Spleen (tissue), 11 donors: Measurements from ENCODE around the gene UTS2B. TPM values are rescaled to one million over a fixed set of nuclear protein-coding genes. Genes with fewer than 3 reads are reported as not detected.

Experiments used
- DNase-seq: peaks from one replicate; pipeline ENCODE4 v3.0.0-alpha.2; 2020
- H3K27ac ChIP-seq, 8 donors: fragments of 200-600 bp; sonication (generic) in 7 of 8; 1 replicate in 4 of 8; 2 replicates in 4 of 8; pipeline versions ENCODE4 v1.5.0 to v1.8.0; 2016 to 2021; ENCODE audit warnings: inconsistent platforms in 4 of 8, mild to moderate bottlenecking in 4 of 8, moderate library complexity in 1 of 8
- H3K27me3 ChIP-seq, 7 donors: fragments of 200-600 bp; sonication (generic) in 6 of 7; replicated peaks in 1 of 7; 1 replicate in 4 of 7; 2 replicates in 3 of 7; pipeline versions ENCODE4 v1.5.0 to v1.8.0; 2016 to 2021; ENCODE audit warnings: inconsistent platforms in 3 of 7, mild to moderate bottlenecking in 1 of 7
- H3K36me3 ChIP-seq, 6 donors: fragments of 200-600 bp; sonication (generic) in 5 of 6; 1 replicate in 4 of 6; 2 replicates in 2 of 6; pipeline versions ENCODE4 v1.5.0 to v1.8.0; 2016 to 2021; ENCODE audit warnings: inconsistent platforms in 2 of 6
- H3K4me1 ChIP-seq, 6 donors: fragments of 200-600 bp; sonication (generic) in 5 of 6; 1 replicate in 3 of 6; 2 replicates in 3 of 6; pipeline versions ENCODE4 v1.5.0 to v1.8.0; 2016 to 2021; ENCODE audit warnings: inconsistent platforms in 3 of 6
- H3K4me3 ChIP-seq, 8 donors: fragments of 200-600 bp; sonication (generic) in 7 of 8; 1 replicate in 4 of 8; 2 replicates in 4 of 8; pipeline versions ENCODE4 v1.5.0 to v1.8.0; 2016 to 2021; ENCODE audit warnings: inconsistent platforms in 4 of 8, mild to moderate bottlenecking in 4 of 8, moderate library complexity in 2 of 8
- H3K9me3 ChIP-seq, 8 donors: fragments of 200-600 bp; sonication (generic) in 7 of 8; 1 replicate in 4 of 8; 2 replicates in 4 of 8; pipeline versions ENCODE4 v1.5.0 to v1.8.0; 2016 to 2021; ENCODE audit warnings: inconsistent platforms in 4 of 8
- CTCF ChIP-seq, 11 experiments: fragments of 200-600 bp in 7 of 11; fragments of 450-650 bp in 4 of 11; sonication (generic) in 4 of 11; IDR thresholded peaks in 8 of 11; conservative IDR thresholded peaks in 3 of 11; 1 replicate in 7 of 11; 2 replicates in 4 of 11; pipeline versions ENCODE4 v1.4.0 to v1.8.0; 2016 to 2021; ENCODE audit warnings: antibody characterized with exemption in 11 of 11, inconsistent platforms in 4 of 11, mild to moderate bottlenecking in 1 of 11
- POLR2A ChIP-seq, 3 donors: fragments of 450-650 bp; IDR thresholded peaks; one replicate each; pipeline ENCODE4 v1.5.1; 2017; ENCODE audit warnings: antibody characterized with exemption in 3 of 3, mild to moderate bottlenecking in 1 of 3
- POLR2AphosphoS5 ChIP-seq, 3 donors: sonication (generic); formaldehyde crosslinking; IDR thresholded peaks; one replicate each; pipeline ENCODE4 v1.5.1; 2017; ENCODE audit warnings: antibody characterized with exemption in 3 of 3
- WGBS, 5 donors: extraction: QIAGEN DNeasy Blood & Tissue Kit in 3 of 5; methylation state at CpG; one replicate each; pipeline versions ENCODE4 v1.1.5 to v1.1.7; 2013 to 2018; 5-methylcytosine and 5-hydroxymethylcytosine counted together
- intact Hi-C: fragments of 100-400 bp; cut with DNase I; formaldehyde crosslinking; loops from one replicate; pipeline ENCODE4 v1.15.0; 2023; ENCODE audit warnings: low total_unique reads
- polyA plus RNA-seq, 3 donors: library from polyadenylated mRNA; stranded (reverse); fragments of 200-250 nt; gene quantifications; one replicate each; pipeline ENCODE4 v1.2.1, GENCODE V29; 2013
- total RNA-seq, 7 donors: library from RNA; depleted of rRNA in 3 of 7; stranded (reverse); fragments of >200 nt in 3 of 7; fragmentation: NEBNext Ultra II Directional in 4 of 7; extraction: Animal tissue kit (Norgen Biotek cat#: 25700) in 4 of 7; gene quantifications; one replicate each; pipeline versions ENCODE4 v1.1.0 to v1.2.1, GENCODE V29; 2016 to 2021
- donor health status: healthy with polysubstance abuse.
- donor health status: DM: no; HTN: no; CAD: no; lungs with moderate emphysema.
- donor health status: DM: no; HTN: no; CAD: no.
- donor health status: Bipolar disorder and iron deficiency.
- donor health status: healthy.
- donor health status: DM: no; HTN: no; CAD: no.
- donor health status: DM: yes; HTN: yes; CAD: no.

Gene UTS2B
- total and polyA plus RNA-seq, 10 donors = 0.20 to 3.2 (median 0.54) TPM; not detected in 1

- no peak for DNase-seq
- H3K4me1 ChIP-seq = no peaks in the 10 kb centered on the region
- no peaks in the 10 kb centered on the region for H3K36me3 ChIP-seq
- H3K9me3 ChIP-seq = peaks cover 0 to 4% (median 0%) of the 10 kb centered on the region in 8 donors
- no peaks in the 10 kb centered on the region for H3K27me3 ChIP-seq
- intact Hi-C loops = no loop called here
- no peak overlapping the region for H3K4me3 ChIP-seq
- 79 to 83% (median 81%) methylated on average over 5 of the region's 5 CpGs for WGBS, 5 donors
- H3K27ac ChIP-seq = no peak overlapping the region
- TF ChIP-seq POLR2AphosphoS5 (IDR thresholded peaks at IDR 0.05) (no peak), CTCF (IDR thresholded peaks at IDR 0.05 in 8 of 11, conservative IDR thresholded peaks at IDR 0.05 in 3 of 11) (no peak), POLR2A (IDR thresholded peaks at IDR 0.05) (no peak)
Measured at GRCh38 chr3:191227541-191227940, 102.8 kb downstream of the UTS2B start.

GRCh38 chr3:191221638-191222037 lies 108.7 kb downstream of the UTS2B start:
- no peak overlapping the region for H3K4me3 ChIP-seq
- peaks cover 0 to 4% (median 0%) of the 10 kb centered on the region in 8 donors for H3K9me3 ChIP-seq
- H3K36me3 ChIP-seq = no peaks in the 10 kb centered on the region
- no peaks in the 10 kb centered on the region for H3K27me3 ChIP-seq
- H3K4me1 ChIP-seq = no peaks in the 10 kb centered on the region
- 85 to 100% (median 96%) methylated on average over 1 of the region's 1 CpG for WGBS, 5 donors
- TF ChIP-seq POLR2AphosphoS5 (IDR thresholded peaks at IDR 0.05) = no peak
- no peak for TF ChIP-seq POLR2A (IDR thresholded peaks at IDR 0.05)
- no peak for TF ChIP-seq CTCF (IDR thresholded peaks at IDR 0.05 in 8 of 11, conservative IDR thresholded peaks at IDR 0.05 in 3 of 11)
- no peak overlapping the region for H3K27ac ChIP-seq
- intact Hi-C loops = no loop called here
- no peak for DNase-seq

- no peak overlapping the region for H3K4me3 ChIP-seq
- no peak overlapping the region for H3K27ac ChIP-seq
- no peaks in the 10 kb centered on the region for H3K27me3 ChIP-seq
- intact Hi-C loops = no loop called here
- 78 to 89% (median 85%) methylated on average over 5 of the region's 5 CpGs for WGBS, 5 donors
- no peaks in the 10 kb centered on the region for H3K4me1 ChIP-seq
- TF ChIP-seq CTCF (IDR thresholded peaks at IDR 0.05 in 8 of 11, conservative IDR thresholded peaks at IDR 0.05 in 3 of 11) = no peak
- TF ChIP-seq POLR2A (IDR thresholded peaks at IDR 0.05) = no peak
- TF ChIP-seq POLR2AphosphoS5 (IDR thresholded peaks at IDR 0.05) = no peak
- H3K9me3 ChIP-seq = peaks cover 0 to 4% (median 0%) of the 10 kb centered on the region in 8 donors
- no peak for DNase-seq
- no peaks in the 10 kb centered on the region for H3K36me3 ChIP-seq
Measured at GRCh38 chr3:191220908-191221307, 109.4 kb downstream of the UTS2B start.

GRCh38 chr3:191217301-191217700 lies 113.0 kb downstream of the UTS2B start:
- H3K36me3 ChIP-seq = no peaks in the 10 kb centered on the region
- H3K4me1 ChIP-seq = no peaks in the 10 kb centered on the region
- no peak overlapping the region for H3K4me3 ChIP-seq
- no peak overlapping the region for H3K27ac ChIP-seq
- no peaks in the 10 kb centered on the region for H3K27me3 ChIP-seq
- intact Hi-C loops = no loop called here
- TF ChIP-seq POLR2A (IDR thresholded peaks at IDR 0.05) (no peak), POLR2AphosphoS5 (IDR thresholded peaks at IDR 0.05) (no peak), CTCF (IDR thresholded peaks at IDR 0.05 in 8 of 11, conservative IDR thresholded peaks at IDR 0.05 in 3 of 11) (no peak)
- 62 to 88% (median 65%) methylated on average over 1 of the region's 1 CpG for WGBS, 5 donors
- DNase-seq = no peak
- H3K9me3 ChIP-seq = peaks cover 0 to 9% (median 0%) of the 10 kb centered on the region in 8 donors

Other genes with a start within 250 kb of the UTS2B start
- gene OSTN, start 131.3 kb downstream of the UTS2B start, total RNA-seq = not detected
- gene OSTN, start 131.3 kb downstream of the UTS2B start, polyA plus RNA-seq = under 1 TPM in 1 of 3 donors, not detected in 2; 0.03 TPM
- gene CCDC50, start 1.1 kb downstream of the UTS2B start, total RNA-seq = 100 to 1,000 TPM; 100 to 167 (median 117) TPM
- gene CCDC50, start 1.1 kb downstream of the UTS2B start, polyA plus RNA-seq = 10 to 100 TPM; 42.5 to 57.7 (median 42.7) TPM
- not detected for gene PYDC2, start 130.6 kb upstream of the UTS2B start, total RNA-seq
- gene PYDC2, start 130.6 kb upstream of the UTS2B start, polyA plus RNA-seq = not detected